Measurements from ENCODE around the gene CD48.
"Not testable (repeated sequence)": the region's sequence is repeated elsewhere in the genome, so short reads cannot be mapped to it uniquely, and the experiment has no call there.

Gene CD48

GRCh38 chr1:160656737-160657136 lies 54.9 kb downstream of the CD48 start:
- DNase-seq (ENCODE audit: low read depth in 1 of 2, low spot score in 1 of 2), result no peak

- DNase-seq (ENCODE audit: low read depth in 1 of 2, low spot score in 1 of 2), result no peak
These were observed 58.0 kb downstream of the CD48 start for GRCh38 chr1:160653620-160654016.

DNA sequence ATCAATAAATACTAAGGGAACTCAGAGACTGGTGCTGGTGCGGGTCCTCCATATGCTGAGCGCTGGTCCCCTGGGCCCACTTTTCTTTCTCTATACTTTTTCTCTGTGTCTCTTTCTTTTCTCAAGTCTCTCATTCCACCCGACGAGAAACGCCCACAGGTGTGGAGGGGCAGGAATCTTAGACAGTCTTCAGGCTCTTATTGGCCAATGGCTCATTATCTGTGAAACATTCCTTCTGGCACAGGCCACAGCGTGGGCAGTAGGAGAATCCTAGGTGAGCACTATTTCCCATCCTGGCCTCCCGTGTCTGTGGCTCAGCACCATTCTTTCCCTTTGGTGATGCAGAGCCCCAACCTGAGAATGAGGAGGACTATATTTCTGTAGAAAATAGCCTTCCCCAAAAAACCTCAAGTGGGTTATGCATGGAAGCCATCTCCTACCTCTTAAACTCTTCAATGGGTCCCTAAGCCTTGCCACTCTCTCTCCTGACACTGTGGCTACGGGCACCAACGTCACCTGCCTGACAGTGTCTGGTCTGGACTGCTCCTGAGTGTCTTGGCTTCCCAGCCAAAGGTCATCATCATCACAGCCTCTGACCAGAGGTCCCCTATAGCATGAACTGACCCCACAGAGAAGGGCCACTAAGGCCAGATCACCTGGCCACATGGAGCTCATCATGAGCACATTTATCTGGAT lies 58.5 kb downstream of the CD48 start:
- no peak for DNase-seq (ENCODE audit: low read depth in 1 of 2, low spot score in 1 of 2)

DNA sequence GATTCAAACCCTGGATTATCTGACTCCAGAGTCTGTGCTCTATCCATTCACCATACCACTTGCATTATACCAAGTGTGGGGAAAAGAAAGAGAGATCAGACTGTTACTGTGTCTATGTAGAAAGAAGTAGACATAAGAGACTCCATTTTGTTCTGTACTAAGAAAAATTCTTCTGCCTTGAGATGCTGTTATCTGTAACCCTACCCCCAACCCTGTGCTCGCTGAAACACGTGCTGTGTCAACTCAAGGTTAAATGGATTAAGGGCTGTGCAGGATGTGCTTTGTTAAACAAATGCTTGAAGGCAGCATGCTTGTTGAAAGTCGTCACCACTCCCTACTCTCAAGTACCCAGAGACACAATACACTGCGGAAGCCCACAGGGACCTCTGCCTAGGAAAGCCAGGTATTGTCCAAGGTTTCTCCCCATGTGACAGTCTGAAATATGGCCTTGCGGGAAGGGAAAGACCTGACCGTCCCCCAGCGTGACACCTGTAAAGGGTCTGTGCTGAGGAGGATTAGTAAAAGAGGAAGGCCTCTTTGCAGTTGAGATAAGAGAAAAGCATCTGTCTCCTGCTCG lies 59.5 kb downstream of the CD48 start:
- DNase-seq (ENCODE audit: low read depth in 1 of 2, low spot score in 1 of 2), result not testable (repeated sequence)

DNA sequence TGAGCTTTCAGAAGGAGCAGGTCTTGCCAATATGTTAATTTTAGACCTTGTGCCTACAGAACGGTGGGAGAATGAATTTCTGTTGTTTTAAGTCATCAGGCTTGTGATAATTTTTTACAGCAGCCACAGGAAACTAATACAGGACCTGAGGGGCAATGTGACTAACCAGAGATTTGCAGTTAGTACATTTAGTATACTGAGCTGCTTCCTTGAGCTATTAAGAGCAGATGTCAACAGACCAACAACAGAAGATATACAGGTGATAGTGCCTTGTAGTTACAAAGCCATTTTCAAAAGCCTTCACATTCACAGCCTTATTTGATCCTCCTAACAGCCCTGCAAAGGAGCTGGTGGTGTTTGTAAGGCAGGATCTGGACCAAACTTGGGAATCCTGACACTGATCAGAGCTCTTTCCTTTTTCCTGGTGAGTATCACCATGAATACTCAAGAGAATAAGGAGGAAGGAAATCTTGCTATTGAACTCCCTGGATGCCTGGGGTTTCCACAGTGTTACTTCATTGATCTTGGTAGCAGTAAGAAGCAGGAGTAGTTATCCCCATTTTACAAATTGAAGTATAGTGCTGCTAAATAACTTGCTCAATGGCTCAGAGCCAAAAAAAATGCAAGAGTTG lies 60.1 kb downstream of the CD48 start:
- DNase-seq (ENCODE audit: low read depth in 1 of 2, low spot score in 1 of 2), result no peak

DNA sequence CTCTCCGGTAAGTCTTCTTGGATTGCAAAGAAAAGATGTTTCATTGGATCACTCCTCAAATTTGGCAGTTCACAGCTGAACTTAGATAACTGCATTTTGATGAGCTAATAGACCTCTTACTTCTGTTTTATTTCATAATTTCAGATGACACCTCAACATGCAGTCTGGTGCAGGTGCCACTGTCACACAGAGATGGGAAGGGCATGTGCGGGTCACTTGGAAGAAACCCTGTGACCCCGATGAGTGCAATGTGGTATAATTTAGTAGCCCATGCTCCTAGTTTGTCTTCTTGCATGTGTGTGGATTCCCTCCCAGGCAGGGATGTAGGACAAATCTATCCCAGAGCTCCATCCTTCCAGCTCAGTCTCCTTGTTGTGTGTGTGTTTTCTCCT lies 64.3 kb downstream of the CD48 start:
- no peak for DNase-seq (ENCODE audit: low read depth in 1 of 2, low spot score in 1 of 2)

DNA sequence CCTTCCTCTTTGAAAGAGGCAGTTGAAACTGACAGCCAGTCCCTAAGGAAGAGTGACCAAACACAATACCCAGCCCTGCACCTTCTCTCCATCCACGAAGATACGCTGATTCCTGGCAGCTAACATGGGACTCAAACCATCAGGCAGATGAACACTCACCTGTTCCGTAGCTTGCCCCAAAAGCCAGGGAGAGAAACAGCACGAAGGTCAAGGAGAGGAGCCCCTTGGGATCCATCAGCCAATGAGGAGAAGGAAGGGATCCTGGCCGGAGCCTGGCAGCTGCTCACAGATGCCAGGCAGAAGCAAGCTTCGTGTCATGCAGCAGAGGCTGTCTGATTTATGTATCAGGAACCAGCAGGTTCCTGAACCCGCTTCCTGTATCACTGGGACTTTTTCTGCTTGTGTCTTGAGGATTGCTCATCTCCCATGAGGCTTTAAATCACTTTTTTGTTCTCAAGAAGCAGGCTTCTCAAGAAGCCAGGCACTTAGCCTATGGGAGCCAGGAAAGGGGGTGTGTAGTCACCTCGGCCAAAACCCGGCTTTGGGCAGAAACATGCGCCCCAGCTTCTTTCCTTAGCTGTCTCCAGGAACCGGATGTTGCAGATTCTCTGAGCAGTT lies 64.8 kb downstream of the CD48 start, which contains the start of gene SLAMF1:
Gene SLAMF1, minus strand, starts transcription at position 334 of the 618 bp plus-strand sequence. Its CDS starts 99 bp downstream, at position 235.
- no peak for DNase-seq (ENCODE audit: low read depth in 1 of 2, low spot score in 1 of 2)

DNA sequence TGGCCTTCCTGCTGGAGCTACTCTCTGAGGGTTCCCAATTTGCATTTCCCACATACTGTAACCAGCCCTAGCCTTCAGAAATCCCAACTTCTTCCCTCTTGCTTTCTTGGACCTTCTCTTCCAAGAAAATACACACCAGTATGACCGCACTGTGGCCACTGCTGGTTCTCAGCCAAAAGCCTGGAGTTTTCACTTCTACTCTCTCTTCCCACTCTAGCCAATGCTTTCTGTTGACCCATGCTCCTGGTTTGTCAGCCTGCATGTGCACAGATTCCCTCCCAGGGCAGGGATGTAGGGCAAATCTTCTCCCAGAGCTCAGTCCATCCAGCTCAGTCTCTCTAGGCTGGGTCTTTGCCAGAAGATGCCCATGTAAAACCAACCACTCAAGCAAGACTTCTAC lies 65.4 kb downstream of the CD48 start:
- DNase-seq (ENCODE audit: low read depth in 1 of 2, low spot score in 1 of 2), result no peak

GRCh38 chr1:160645386-160646130 lies 66.1 kb downstream of the CD48 start:
- no peak for DNase-seq (ENCODE audit: low read depth in 1 of 2, low spot score in 1 of 2)

- DNase-seq (ENCODE audit: low read depth in 1 of 2, low spot score in 1 of 2), result no peak
These were observed 67.2 kb downstream of the CD48 start for GRCh38 chr1:160644399-160644798.

DNA sequence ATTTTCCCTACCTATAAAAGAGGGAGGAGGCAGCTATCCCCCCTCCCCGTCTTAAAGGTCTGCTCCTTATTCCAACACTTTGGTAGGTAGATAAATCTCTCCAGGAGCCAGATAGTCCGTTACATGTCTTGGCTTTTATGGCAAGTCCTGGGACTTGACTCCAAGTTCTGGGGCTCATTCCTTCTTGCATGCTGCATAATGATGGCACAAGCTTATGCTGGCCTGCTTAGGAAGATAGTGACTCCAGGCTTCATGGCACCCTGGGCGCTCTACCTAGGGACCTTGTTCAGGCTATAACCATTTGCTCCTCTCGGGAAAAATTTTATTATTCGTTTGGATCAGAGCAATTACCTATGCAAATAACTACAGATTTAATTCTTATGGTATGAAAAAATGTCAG lies 68.5 kb downstream of the CD48 start:
- no peak for DNase-seq (ENCODE audit: low read depth in 1 of 2, low spot score in 1 of 2)

DNA sequence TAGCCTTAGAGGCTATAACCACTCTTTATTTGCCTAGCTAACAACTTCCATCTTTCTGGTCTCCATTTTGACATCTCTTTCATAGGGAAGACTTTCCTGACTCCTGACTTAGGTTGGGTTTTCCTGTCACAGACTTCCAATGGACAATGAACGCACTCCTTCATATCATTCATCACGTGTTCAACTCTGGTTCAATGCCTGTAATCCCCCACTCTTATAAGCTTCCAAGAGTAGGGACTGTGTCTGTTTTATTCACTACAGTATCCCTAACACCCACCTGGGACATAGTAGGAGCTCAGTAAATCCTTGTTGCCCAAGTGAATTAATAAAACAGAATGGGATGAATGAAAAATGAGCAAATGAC lies 69.4 kb downstream of the CD48 start:
- no peak for DNase-seq (ENCODE audit: low read depth in 1 of 2, low spot score in 1 of 2)

- no peak for DNase-seq (ENCODE audit: low read depth in 1 of 2, low spot score in 1 of 2)
These were observed 70.0 kb downstream of the CD48 start for GRCh38 chr1:160641323-160642280.

DNA sequence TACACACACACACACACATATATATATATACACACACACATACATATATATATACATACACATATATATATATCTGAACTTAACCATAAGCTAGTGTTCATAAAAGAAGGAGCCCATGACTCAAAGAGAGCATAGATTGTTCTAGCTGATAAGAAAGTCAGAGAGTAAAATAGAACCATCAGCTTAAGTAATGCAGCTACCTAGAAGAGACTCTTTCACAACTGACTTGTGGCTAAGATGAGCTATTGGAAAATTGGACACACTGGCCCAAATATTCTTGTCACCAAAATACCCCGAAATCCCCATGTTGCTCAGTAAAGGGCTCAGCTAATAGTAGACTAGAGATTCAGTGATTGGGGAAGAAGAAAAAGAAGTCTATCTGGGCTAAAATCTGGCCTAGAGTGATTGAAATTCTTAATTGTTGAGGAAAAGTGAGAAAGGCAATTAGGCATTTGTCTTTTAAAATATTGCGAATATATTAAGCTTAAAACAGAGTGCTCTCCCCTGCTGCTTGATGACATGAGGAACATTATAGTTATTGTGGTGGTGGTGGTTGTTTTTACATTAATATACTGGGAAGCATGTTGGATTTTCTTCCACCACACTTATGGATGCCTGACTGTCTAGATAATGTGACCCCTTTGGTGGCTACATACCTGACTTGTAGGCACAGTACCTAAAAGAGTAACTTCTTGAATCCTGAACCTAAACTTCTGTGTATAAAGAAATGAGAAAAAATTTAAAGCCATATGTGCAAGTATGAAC lies 71.1 kb downstream of the CD48 start:
- DNase-seq (ENCODE audit: low read depth in 1 of 2, low spot score in 1 of 2), result no peak

- DNase-seq (ENCODE audit: low read depth in 1 of 2, low spot score in 1 of 2), result no peak
These were observed 72.0 kb downstream of the CD48 start for GRCh38 chr1:160639652-160640051.

DNA sequence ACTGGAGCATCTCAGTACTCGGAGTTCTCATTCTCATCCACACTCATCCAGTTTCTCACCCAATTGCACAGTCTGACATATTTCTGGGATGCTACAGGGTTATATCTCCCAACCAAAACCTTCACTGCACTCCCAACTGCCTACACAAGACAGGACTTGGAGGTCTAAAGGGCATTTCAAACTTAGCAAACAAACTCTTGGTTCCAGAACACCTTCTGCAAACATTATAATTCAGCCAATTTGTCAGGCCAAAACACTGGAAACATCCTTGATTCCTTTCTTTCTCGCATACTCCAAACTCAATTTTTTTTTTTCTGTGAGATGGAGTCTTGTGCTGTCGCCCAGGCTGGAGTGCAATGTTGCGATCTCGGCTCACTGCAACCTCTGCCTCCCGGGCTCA lies 72.7 kb downstream of the CD48 start:
- no peak for DNase-seq (ENCODE audit: low read depth in 1 of 2, low spot score in 1 of 2)

DNA sequence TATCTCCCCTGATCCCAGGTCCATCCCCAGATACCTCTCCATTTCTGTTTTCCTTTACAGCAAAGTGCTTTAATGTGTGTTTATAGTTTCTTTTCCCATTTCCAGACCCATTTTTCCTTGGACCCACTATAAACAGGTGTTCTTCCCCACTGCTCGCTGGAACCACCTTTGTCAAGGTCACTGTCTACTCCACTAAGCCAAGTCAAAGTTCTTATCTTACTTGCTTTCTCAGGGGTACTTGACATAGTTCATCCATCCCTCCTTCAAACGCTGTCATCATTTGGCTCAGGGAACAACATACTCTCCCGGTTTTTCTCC lies 73.1 kb downstream of the CD48 start:
- DNase-seq (ENCODE audit: low read depth in 1 of 2, low spot score in 1 of 2), result no peak

DNA sequence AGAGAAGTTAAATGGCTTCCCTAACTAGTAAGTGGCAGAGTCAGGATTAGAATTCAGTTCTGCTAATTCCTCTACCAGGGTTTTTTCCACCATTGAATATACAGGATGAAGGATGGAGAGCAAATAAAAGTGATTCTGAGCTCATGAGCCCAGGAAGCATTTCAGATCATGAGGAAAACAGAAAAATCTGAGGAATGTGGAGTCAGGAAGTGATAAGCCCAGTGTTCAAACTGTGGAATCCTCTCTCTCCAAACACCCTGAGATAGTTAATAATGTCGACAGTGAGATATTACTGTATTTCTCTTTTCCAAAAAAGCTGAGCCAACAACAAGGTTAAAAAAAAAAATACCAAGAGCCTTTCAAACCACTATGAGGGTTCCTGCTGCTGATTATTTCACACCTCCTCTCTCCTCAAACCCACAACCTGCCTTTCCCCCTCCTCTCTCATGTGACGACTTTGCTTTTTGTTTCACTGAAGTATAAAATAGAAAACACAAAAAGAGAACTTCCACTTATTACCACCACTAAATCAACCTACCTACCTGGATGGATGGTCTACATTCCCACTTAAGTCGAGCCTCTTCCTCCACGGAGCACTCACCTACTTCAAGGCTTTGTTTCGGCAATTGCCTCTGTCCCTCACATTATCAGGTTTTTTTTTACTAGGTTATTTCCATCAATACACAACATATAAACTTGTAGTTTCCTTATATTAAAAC lies 73.6 kb downstream of the CD48 start:
- no peak for DNase-seq (ENCODE audit: low read depth in 1 of 2, low spot score in 1 of 2)

- DNase-seq (ENCODE audit: low read depth in 1 of 2, low spot score in 1 of 2), result no peak
These were observed 74.6 kb downstream of the CD48 start for GRCh38 chr1:160637065-160637464.
